Lung (tissue), 12 donors: Measurements from ENCODE around the gene SRPK3. TPM values are rescaled to one million over a fixed set of nuclear protein-coding genes. Genes with fewer than 3 reads are reported as not detected.

Experiments used
- ATAC-seq: fragments of 200-7000 bp; cut with Tn5 transposase; one replicate; pipeline ENCODE4 v1.9.1; 2020; ENCODE audit warnings: moderate number of reproducible peaks; ENCODE audit not compliant: insufficient read depth, low FRiP score
- DNase-seq, 3 donors: peaks; one replicate each; pipeline ENCODE4 v3.0.0-alpha.2; 2013 to 2017
- H3K27ac ChIP-seq, 2 donors: one replicate each; pipeline ENCODE4 v1.5.1; 2013; ENCODE audit warnings: mild to moderate bottlenecking in 2 of 2, moderate library complexity in 2 of 2, control low read depth in 1 of 2, inconsistent platforms in 1 of 2, low read depth in 1 of 2, low read length in 1 of 2
- H3K27me3 ChIP-seq, 3 donors: one replicate each; pipeline ENCODE4 v1.5.1; 2013; ENCODE audit warnings: low read length in 2 of 3; ENCODE audit not compliant: control insufficient read depth in 3 of 3, insufficient read depth in 3 of 3
- H3K36me3 ChIP-seq, 4 donors: one replicate each; pipeline ENCODE4 v1.5.1; 2013; ENCODE audit warnings: low read length in 4 of 4, mild to moderate bottlenecking in 1 of 4, moderate library complexity in 1 of 4; ENCODE audit not compliant: control insufficient read depth in 4 of 4, insufficient read depth in 4 of 4
- H3K4me1 ChIP-seq, 5 donors: one replicate each; pipeline ENCODE4 v1.5.1; 2013; ENCODE audit warnings: low read length in 5 of 5, mild to moderate bottlenecking in 2 of 5, moderate library complexity in 1 of 5; ENCODE audit not compliant: control insufficient read depth in 5 of 5, insufficient read depth in 5 of 5
- H3K4me3 ChIP-seq: one replicate; pipeline ENCODE4 v1.5.1; 2013; ENCODE audit warnings: mild to moderate bottlenecking, control low read depth, moderate library complexity
- H3K9ac ChIP-seq, 2 donors: one replicate each; pipeline ENCODE4 v1.5.1; 2013; ENCODE audit warnings: low read length in 2 of 2, control low read depth in 1 of 2; ENCODE audit not compliant: insufficient read depth in 1 of 2
- H3K9me3 ChIP-seq, 4 donors: one replicate each; pipeline ENCODE4 v1.5.1; 2013; ENCODE audit warnings: low read length in 3 of 4, mild to moderate bottlenecking in 1 of 4, moderate library complexity in 1 of 4; ENCODE audit not compliant: control insufficient read depth in 4 of 4, insufficient read depth in 3 of 4
- WGBS, 2 donors: extraction: QIAGEN DNeasy Blood & Tissue Kit; methylation state at CpG; one replicate each; pipeline ENCODE4 v1.1.7; 2013; 5-methylcytosine and 5-hydroxymethylcytosine counted together
- polyA plus RNA-seq, 2 donors: library from polyadenylated mRNA; stranded (reverse); fragments of 200-250 nt; gene quantifications; one replicate each; pipeline ENCODE4 v1.2.1, GENCODE V29; 2013
- total RNA-seq, 2 donors: library from RNA; depleted of rRNA in 1 of 2; stranded (reverse); fragments of >200 nt in 1 of 2; gene quantifications; one replicate each; pipeline ENCODE4 v1.2.1, GENCODE V29; 2014 to 2021
- TF ChIP-seq, protein P1 (sequence below): IDR thresholded peaks from 2 replicates; pipeline ENCODE4 v1.5.1; 2012; ENCODE audit warnings: mild to moderate bottlenecking; ENCODE audit errors: control extremely low read depth, extremely low read depth
- donor health status: control.
- donor health status: control.
- donor health status: Bipolar disorder and iron deficiency.
- donor health status: healthy.
- donor health status: DM: yes; HTN: yes; CAD: no.

Gene SRPK3
- total and polyA plus RNA-seq, 4 donors, result 0.04 to 0.23 (median 0.15) TPM

DNA sequence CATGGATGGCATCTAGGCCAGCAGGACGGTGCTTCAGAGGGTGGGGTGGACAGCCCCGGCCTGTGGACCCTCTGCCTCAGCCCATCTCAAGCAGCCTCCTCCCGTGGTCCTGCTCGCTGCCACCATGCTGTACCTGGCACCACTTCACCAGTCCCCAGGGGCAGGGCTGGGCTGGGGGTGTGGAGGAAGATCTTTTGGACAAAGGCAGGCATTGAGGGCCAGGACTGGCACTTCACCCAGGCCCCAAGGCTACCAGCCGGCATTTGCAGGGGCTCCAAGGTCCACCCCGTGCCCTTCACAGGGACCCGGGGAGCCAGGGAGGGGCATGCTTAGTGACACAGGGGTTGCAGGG lies 16.1 kb upstream of the SRPK3 start:
- Histone ChIP-seq H3K36me3 (no peaks in the 10 kb centered on the region), H3K9me3 (peaks cover 0 to 5% (median 0%) of the 10 kb centered on the region in 4 donors), H3K9ac (no peak overlapping the region), H3K4me3 (no peak overlapping the region), H3K27ac (peak overlapping the region in 1 of 2 donors; percentile 26), H3K4me1 (peaks cover 0 to 16% (median 10%) of the 10 kb centered on the region in 5 donors), H3K27me3 (no peaks in the 10 kb centered on the region)
- DNase-seq (no peak), ATAC-seq (no peak)
- TF ChIP-seq, protein P1, sequence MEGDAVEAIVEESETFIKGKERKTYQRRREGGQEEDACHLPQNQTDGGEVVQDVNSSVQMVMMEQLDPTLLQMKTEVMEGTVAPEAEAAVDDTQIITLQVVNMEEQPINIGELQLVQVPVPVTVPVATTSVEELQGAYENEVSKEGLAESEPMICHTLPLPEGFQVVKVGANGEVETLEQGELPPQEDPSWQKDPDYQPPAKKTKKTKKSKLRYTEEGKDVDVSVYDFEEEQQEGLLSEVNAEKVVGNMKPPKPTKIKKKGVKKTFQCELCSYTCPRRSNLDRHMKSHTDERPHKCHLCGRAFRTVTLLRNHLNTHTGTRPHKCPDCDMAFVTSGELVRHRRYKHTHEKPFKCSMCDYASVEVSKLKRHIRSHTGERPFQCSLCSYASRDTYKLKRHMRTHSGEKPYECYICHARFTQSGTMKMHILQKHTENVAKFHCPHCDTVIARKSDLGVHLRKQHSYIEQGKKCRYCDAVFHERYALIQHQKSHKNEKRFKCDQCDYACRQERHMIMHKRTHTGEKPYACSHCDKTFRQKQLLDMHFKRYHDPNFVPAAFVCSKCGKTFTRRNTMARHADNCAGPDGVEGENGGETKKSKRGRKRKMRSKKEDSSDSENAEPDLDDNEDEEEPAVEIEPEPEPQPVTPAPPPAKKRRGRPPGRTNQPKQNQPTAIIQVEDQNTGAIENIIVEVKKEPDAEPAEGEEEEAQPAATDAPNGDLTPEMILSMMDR, result no peak
- WGBS, 2 donors, result 83 to 84% methylated on average over 4 to 7 of the region's 7 CpGs

DNA sequence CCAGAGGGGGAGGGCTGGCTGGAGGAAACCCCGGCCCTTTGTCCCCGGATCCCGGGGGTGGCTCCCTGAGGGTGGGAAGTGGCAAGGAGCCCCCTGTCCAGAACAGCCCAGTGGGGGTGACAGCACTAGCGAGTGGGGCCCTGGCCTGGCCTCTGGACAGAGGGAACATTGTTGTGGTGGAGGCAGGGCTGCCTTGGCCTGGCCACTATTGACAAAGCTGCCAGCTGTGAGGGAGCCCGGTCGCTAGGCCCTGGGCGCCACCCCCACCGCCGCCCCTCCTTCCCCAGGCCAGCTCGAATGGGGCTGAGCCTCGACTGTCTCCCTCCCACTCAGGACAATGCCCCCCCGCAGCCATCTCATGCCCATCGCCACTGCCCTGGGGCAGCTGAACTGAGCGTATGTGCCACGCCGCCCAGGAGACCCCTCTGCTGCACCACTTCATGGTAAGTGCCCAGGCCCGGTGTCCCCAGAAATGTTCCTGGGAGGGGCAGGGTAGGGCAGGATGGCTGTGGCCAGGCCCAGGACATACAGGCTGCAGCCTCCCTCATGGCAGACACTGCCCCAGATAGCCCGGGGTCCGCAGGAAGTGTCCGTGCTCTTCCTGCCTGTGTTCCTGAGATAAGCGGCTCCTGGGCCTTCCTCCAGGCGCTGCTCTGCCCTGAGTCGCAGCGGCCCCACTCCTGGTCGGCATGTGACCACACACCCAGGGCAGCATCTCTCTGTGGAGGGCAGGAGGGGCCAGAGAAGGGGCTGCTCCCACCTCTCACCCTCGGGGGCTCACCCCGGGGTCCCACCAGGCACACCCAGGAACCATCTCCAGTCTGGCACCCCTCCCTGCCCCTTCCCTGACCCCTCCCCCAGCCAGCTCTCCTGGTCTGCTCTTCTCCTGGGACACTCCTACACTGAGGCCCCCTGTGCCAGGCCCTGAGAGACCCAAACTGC lies 15.4 kb upstream of the SRPK3 start:
- Histone ChIP-seq H3K4me1 (peaks cover 0 to 16% (median 10%) of the 10 kb centered on the region in 5 donors), H3K9me3 (peaks cover 0 to 5% (median 0%) of the 10 kb centered on the region in 4 donors), H3K27ac (peak overlapping the region in 1 of 2 donors; percentile 63), H3K4me3 (no peak overlapping the region), H3K9ac (no peak overlapping the region), H3K36me3 (no peaks in the 10 kb centered on the region), H3K27me3 (no peaks in the 10 kb centered on the region)
- TF ChIP-seq, protein P1, result no peak
- ATAC-seq, result no peak
- WGBS, 2 donors, result 66 to 84% methylated on average over 13 to 27 of the region's 27 CpGs
- peak in 1 of 3 donors; percentile 12 for DNase-seq

DNA sequence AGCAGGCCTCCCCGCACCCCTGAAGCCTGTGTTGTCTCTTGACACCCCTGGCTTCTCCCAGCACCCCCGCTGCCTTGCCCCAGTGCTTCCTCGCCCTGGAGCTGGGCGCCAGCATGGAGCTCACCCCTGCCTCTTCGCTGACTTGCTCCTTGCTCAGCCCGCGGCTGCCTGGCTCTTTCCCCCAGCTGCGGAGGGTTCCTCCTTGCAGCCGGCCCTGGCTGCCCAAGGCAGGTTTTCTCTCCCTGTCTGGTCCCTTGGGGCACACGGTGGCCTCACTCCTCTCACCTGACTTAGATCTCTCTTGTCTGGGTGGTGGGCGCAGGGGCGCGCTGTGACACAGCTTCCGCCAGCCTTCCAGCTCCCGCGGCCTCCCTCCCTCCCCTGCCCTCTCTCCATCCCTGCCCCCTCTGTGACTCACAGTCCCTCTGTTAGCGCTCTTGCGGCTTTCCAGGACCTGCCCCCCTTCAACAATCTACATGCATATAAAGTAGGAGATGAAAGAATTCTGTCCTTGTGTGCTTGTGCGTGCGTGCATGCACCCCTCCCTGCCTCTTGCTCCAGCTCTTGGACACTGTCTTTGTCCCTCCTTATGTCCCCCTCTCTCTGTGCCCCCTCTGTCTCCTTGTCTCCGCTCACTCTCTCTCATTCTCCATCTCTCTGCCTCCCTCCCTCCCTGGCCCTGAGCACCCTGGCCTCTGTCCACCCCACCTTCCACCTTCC lies 14.6 kb upstream of the SRPK3 start:
- Histone ChIP-seq H3K9ac (no peak overlapping the region), H3K9me3 (peaks cover 0 to 5% (median 0%) of the 10 kb centered on the region in 4 donors), H3K4me1 (peaks cover 0 to 16% (median 10%) of the 10 kb centered on the region in 5 donors), H3K27ac (peak overlapping the region in 1 of 2 donors; percentile 63), H3K36me3 (no peaks in the 10 kb centered on the region), H3K4me3 (no peak overlapping the region), H3K27me3 (no peaks in the 10 kb centered on the region)
- TF ChIP-seq, protein P1, result no peak
- WGBS, 2 donors, result 10 to 50% methylated on average over 11 to 21 of the region's 21 CpGs
- ATAC-seq, result no peak
- DNase-seq, result peak; percentile 45 to 60 (median 57)
